Thyroid gland (tissue), 4 donors: ENCODE measurements around the gene WNT5B.

Source experiments
- POLR2A ChIP-seq, 2 donors: fragments of 450-650 bp; IDR thresholded peaks; one replicate each; pipeline ENCODE4 v1.6.1; 2017; ENCODE audit warnings: antibody characterized with exemption in 2 of 2, mild to moderate bottlenecking in 2 of 2, moderate library complexity in 1 of 2
- TF ChIP-seq, protein P1 (sequence below), 6 experiments: fragments of 200-600 bp in 3 of 6; fragments of 450-650 bp in 3 of 6; sonication (generic) in 3 of 6; IDR thresholded peaks; one replicate each; pipeline ENCODE4 v1.5.1; 2016 to 2019; ENCODE audit warnings: antibody characterized with exemption in 6 of 6, mild to moderate bottlenecking in 2 of 6, inconsistent platforms in 1 of 6, moderate library complexity in 1 of 6

DNA sequence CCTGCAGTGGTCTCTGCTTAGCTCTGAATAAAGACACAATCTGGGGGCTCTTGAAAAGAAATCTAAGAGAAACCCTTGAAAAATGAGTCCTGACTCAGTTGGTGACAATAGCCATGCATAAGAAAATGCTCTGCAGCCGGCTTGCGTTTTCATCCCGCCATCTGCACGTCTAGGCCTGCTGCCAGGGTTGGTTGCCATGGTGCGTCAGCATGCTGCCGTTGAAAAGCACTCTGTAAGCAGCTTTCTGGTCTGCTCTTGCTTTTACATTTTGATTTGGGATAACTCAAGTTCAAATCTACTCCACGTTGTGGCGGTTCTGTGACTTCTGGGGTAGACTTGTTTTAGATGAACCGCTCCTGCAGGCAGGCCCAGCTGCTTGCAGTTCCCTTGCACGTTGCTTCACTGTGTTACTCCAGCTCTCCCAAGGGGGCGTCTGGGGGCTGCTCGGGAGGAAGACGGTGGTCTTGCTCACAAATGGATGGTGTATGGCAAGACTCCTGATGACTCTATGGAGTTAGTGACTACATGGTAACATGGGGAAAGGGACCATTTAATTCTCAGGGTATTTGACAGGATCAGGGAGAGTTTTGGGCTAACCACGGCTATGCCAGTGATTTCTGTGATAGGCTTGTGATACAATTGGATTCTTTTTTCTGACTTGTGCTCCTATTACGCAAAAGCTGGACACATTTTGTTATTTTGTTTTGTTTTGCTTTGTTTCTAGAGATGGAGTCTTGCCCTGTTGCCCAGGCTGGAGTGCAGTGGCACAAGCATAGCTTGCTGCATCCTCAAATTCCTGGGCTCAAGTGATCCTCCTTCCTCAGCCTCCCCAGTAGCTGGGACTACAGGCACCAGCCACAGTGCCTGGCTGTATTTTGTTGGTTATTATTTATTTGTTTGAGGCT is 15.8 kb downstream of the WNT5B start:
- TF ChIP-seq, protein P1, sequence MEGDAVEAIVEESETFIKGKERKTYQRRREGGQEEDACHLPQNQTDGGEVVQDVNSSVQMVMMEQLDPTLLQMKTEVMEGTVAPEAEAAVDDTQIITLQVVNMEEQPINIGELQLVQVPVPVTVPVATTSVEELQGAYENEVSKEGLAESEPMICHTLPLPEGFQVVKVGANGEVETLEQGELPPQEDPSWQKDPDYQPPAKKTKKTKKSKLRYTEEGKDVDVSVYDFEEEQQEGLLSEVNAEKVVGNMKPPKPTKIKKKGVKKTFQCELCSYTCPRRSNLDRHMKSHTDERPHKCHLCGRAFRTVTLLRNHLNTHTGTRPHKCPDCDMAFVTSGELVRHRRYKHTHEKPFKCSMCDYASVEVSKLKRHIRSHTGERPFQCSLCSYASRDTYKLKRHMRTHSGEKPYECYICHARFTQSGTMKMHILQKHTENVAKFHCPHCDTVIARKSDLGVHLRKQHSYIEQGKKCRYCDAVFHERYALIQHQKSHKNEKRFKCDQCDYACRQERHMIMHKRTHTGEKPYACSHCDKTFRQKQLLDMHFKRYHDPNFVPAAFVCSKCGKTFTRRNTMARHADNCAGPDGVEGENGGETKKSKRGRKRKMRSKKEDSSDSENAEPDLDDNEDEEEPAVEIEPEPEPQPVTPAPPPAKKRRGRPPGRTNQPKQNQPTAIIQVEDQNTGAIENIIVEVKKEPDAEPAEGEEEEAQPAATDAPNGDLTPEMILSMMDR (IDR thresholded peaks at IDR 0.05) = no peak
- no peak for TF ChIP-seq POLR2A (IDR thresholded peaks at IDR 0.05)
